GM19324 (cell line): ENCODE results near the gene DSG2.
A peak's percentile ranks its signal among the peaks of the same experiment; 100 is the strongest.
"Not testable (repeated sequence)": the region's sequence is repeated elsewhere in the genome, so short reads cannot be mapped to it uniquely, and the experiment has no call there.

ENCODE experiments used
- ATAC-seq: cut with Tn5 transposase; IDR thresholded peaks from one replicate; pipeline ENCODE4 v1.9.1; 2021; ENCODE audit warnings: mild to moderate bottlenecking, moderate library complexity; ENCODE audit not compliant: unreplicated experiment, low FRiP score

The DSG2 gene

GRCh38 chr18:31498574-31499524, 872 bp downstream of the DSG2 start:
- no peak for ATAC-seq

- ATAC-seq, result peak; percentile 90
Observed at GRCh38 chr18:31500051-31500688, 2.2 kb downstream of the DSG2 start.

GRCh38 chr18:31503011-31503410, 5.0 kb downstream of the DSG2 start:
- ATAC-seq, result no peak

- no peak for ATAC-seq
Observed at GRCh38 chr18:31504455-31505147, 6.6 kb downstream of the DSG2 start.

GRCh38 chr18:31505156-31505555, 7.2 kb downstream of the DSG2 start:
- ATAC-seq, result no peak

GRCh38 chr18:31506024-31506742, 8.2 kb downstream of the DSG2 start:
- ATAC-seq, result no peak

GRCh38 chr18:31507124-31507523, 9.1 kb downstream of the DSG2 start:
- ATAC-seq, result not testable (repeated sequence)

GRCh38 chr18:31508781-31509180, 10.8 kb downstream of the DSG2 start:
- no peak for ATAC-seq

GRCh38 chr18:31509571-31509970, 11.6 kb downstream of the DSG2 start:
- no peak for ATAC-seq

GRCh38 chr18:31510319-31510718, 12.3 kb downstream of the DSG2 start:
- no peak for ATAC-seq

- no peak for ATAC-seq
Observed at GRCh38 chr18:31511098-31511497, 13.1 kb downstream of the DSG2 start.

GRCh38 chr18:31512203-31512764, 14.3 kb downstream of the DSG2 start:
- ATAC-seq, result no peak

- ATAC-seq, result no peak
Observed at GRCh38 chr18:31513189-31513935, 15.4 kb downstream of the DSG2 start.

- ATAC-seq, result no peak
Observed at GRCh38 chr18:31516437-31516836, 18.5 kb downstream of the DSG2 start.

- ATAC-seq, result no peak
Observed at GRCh38 chr18:31526374-31526773, 28.4 kb downstream of the DSG2 start.

GRCh38 chr18:31533236-31533635, 35.3 kb downstream of the DSG2 start:
- ATAC-seq, result no peak

GRCh38 chr18:31538837-31539236, 40.9 kb downstream of the DSG2 start:
- ATAC-seq, result no peak

- ATAC-seq, result no peak
Observed at GRCh38 chr18:31546476-31546875, 48.5 kb downstream of the DSG2 start.

- ATAC-seq, result no peak
Observed at GRCh38 chr18:31548853-31549252, 50.9 kb downstream of the DSG2 start.

- ATAC-seq, result no peak
Observed at GRCh38 chr18:31549416-31549815, 51.4 kb downstream of the DSG2 start.
